ENCODE results near the gene TAF7L.
"Not testable (repeated sequence)": the region's sequence is repeated elsewhere in the genome, so short reads cannot be mapped to it uniquely, and the experiment has no call there.

DNA sequence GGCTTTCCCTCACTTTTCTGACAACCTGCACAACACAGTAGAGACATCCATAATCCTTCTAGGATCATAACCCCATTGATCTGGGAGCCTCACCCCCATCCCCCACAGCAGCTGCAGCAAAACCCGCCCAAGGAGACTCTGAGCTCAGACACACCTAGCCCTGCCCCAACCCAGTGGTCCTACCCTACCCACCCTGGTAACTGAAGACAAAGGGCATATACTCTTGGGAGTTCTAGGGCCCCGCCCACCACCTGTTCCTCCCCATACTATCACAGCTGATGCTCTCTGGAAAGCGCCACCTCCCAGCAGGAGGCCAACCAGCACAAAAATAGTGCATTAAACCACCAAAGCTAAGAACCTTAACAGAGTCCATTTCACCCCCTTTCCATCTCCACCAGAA lies 35.5 kb upstream of the TAF7L start:
- not testable (repeated sequence) for TF ChIP-seq POLR2AphosphoS5 (IDR thresholded peaks at IDR 0.05; ENCODE audit: insufficient read depth, low read depth, low read length); POLR2A (IDR thresholded peaks at IDR 0.05; ENCODE audit: low read depth, low read length); EZH2 (IDR thresholded peaks at IDR 0.05; ENCODE audit: borderline replicate concordance, low read depth, low read length, severe bottlenecking); CTCF (IDR thresholded peaks at IDR 0.05; ENCODE audit: extremely low read depth in 1 of 2, insufficient read depth in 1 of 2, low read depth in 1 of 2, low read length in 2 of 2); FOS (IDR thresholded peaks at IDR 0.05; ENCODE audit: borderline replicate concordance, insufficient read depth, low read length)

Data from endothelial cell of umbilical vein (primary cell).